Measurements from ENCODE around the gene TNNI2.

Gene TNNI2

GRCh38 chr11:1864831-1865665, 26.3 kb downstream of the TNNI2 start:
- no peaks in the 10 kb centered on the region for H3K36me3 ChIP-seq (ENCODE audit: insufficient read depth, low read length)
- H3K27me3 ChIP-seq (ENCODE audit: insufficient read depth, low read length), result peaks cover 17% of the 10 kb centered on the region
- no peak overlapping the region for H2AFZ ChIP-seq (ENCODE audit: low read length, unreplicated experiment)
- H3K79me2 ChIP-seq (ENCODE audit: control insufficient read depth, insufficient read depth, low read length, unreplicated experiment), result no peaks in the 10 kb centered on the region
- no peak overlapping the region for H3K4me3 ChIP-seq (ENCODE audit: low read depth, low read length)
- peaks cover 41% of the 10 kb centered on the region for H3K4me1 ChIP-seq (ENCODE audit: control insufficient read depth, insufficient read depth, low read length, unreplicated experiment)
- peak overlapping the region; percentile 89; the same call in 1 of the 2 replicates for H3K27ac ChIP-seq (ENCODE audit: low read depth, low read length)

GRCh38 chr11:1866226-1866625, 27.4 kb downstream of the TNNI2 start:
- peaks cover 41% of the 10 kb centered on the region for H3K4me1 ChIP-seq (ENCODE audit: control insufficient read depth, insufficient read depth, low read length, unreplicated experiment)
- H3K27me3 ChIP-seq (ENCODE audit: insufficient read depth, low read length), result peaks cover 26% of the 10 kb centered on the region
- H2AFZ ChIP-seq (ENCODE audit: low read length, unreplicated experiment), result no peak overlapping the region
- H3K36me3 ChIP-seq (ENCODE audit: insufficient read depth, low read length), result no peaks in the 10 kb centered on the region
- H3K4me3 ChIP-seq (ENCODE audit: low read depth, low read length), result no peak overlapping the region
- H3K27ac ChIP-seq (ENCODE audit: low read depth, low read length), result no peak overlapping the region
- no peaks in the 10 kb centered on the region for H3K79me2 ChIP-seq (ENCODE audit: control insufficient read depth, insufficient read depth, low read length, unreplicated experiment)

- Histone ChIP-seq H3K36me3 (ENCODE audit: insufficient read depth, low read length) (no peaks in the 10 kb centered on the region), H3K79me2 (ENCODE audit: control insufficient read depth, insufficient read depth, low read length, unreplicated experiment) (no peaks in the 10 kb centered on the region), H3K27ac (ENCODE audit: low read depth, low read length) (no peak overlapping the region), H2AFZ (ENCODE audit: low read length, unreplicated experiment) (no peak overlapping the region), H3K4me3 (ENCODE audit: low read depth, low read length) (no peak overlapping the region), H3K27me3 (ENCODE audit: insufficient read depth, low read length) (peaks cover 26% of the 10 kb centered on the region), H3K4me1 (ENCODE audit: control insufficient read depth, insufficient read depth, low read length, unreplicated experiment) (peaks cover 41% of the 10 kb centered on the region)
Observed at GRCh38 chr11:1866776-1867175, 28.0 kb downstream of the TNNI2 start.

GRCh38 chr11:1867381-1867780, 28.6 kb downstream of the TNNI2 start:
- H3K36me3 ChIP-seq (ENCODE audit: insufficient read depth, low read length), result no peaks in the 10 kb centered on the region
- H3K27ac ChIP-seq (ENCODE audit: low read depth, low read length), result no peak overlapping the region
- peaks cover 26% of the 10 kb centered on the region for H3K27me3 ChIP-seq (ENCODE audit: insufficient read depth, low read length)
- H2AFZ ChIP-seq (ENCODE audit: low read length, unreplicated experiment), result no peak overlapping the region
- no peak overlapping the region for H3K4me3 ChIP-seq (ENCODE audit: low read depth, low read length)
- peaks cover 41% of the 10 kb centered on the region for H3K4me1 ChIP-seq (ENCODE audit: control insufficient read depth, insufficient read depth, low read length, unreplicated experiment)
- H3K79me2 ChIP-seq (ENCODE audit: control insufficient read depth, insufficient read depth, low read length, unreplicated experiment), result no peaks in the 10 kb centered on the region

- no peak overlapping the region for H2AFZ ChIP-seq (ENCODE audit: low read length, unreplicated experiment)
- no peaks in the 10 kb centered on the region for H3K36me3 ChIP-seq (ENCODE audit: insufficient read depth, low read length)
- no peaks in the 10 kb centered on the region for H3K79me2 ChIP-seq (ENCODE audit: control insufficient read depth, insufficient read depth, low read length, unreplicated experiment)
- peaks cover 36% of the 10 kb centered on the region for H3K4me1 ChIP-seq (ENCODE audit: control insufficient read depth, insufficient read depth, low read length, unreplicated experiment)
- peaks cover 26% of the 10 kb centered on the region for H3K27me3 ChIP-seq (ENCODE audit: insufficient read depth, low read length)
- no peak overlapping the region for H3K4me3 ChIP-seq (ENCODE audit: low read depth, low read length)
- H3K27ac ChIP-seq (ENCODE audit: low read depth, low read length), result no peak overlapping the region
Observed at GRCh38 chr11:1868056-1868635, 29.4 kb downstream of the TNNI2 start.

- H3K4me3 ChIP-seq (ENCODE audit: low read depth, low read length), result no peak overlapping the region
- peaks cover 26% of the 10 kb centered on the region for H3K27me3 ChIP-seq (ENCODE audit: insufficient read depth, low read length)
- no peak overlapping the region for H3K27ac ChIP-seq (ENCODE audit: low read depth, low read length)
Observed at GRCh38 chr11:1868636-1869291, 30.0 kb downstream of the TNNI2 start.

GRCh38 chr11:1869427-1870325, 30.9 kb downstream of the TNNI2 start:
- Histone ChIP-seq H2AFZ (ENCODE audit: low read length, unreplicated experiment) (no peak overlapping the region), H3K4me3 (ENCODE audit: low read depth, low read length) (no peak overlapping the region), H3K4me1 (ENCODE audit: control insufficient read depth, insufficient read depth, low read length, unreplicated experiment) (peaks cover 23% of the 10 kb centered on the region), H3K27me3 (ENCODE audit: insufficient read depth, low read length) (peaks cover 26% of the 10 kb centered on the region), H3K27ac (ENCODE audit: low read depth, low read length) (no peak overlapping the region), H3K79me2 (ENCODE audit: control insufficient read depth, insufficient read depth, low read length, unreplicated experiment) (no peaks in the 10 kb centered on the region), H3K36me3 (ENCODE audit: insufficient read depth, low read length) (no peaks in the 10 kb centered on the region)

More at GRCh38 chr11:1868636-1869291, 30.0 kb downstream of the TNNI2 start:
- H2AFZ ChIP-seq (ENCODE audit: low read length, unreplicated experiment), result no peak overlapping the region
- H3K4me1 ChIP-seq (ENCODE audit: control insufficient read depth, insufficient read depth, low read length, unreplicated experiment), result peaks cover 32% of the 10 kb centered on the region
- no peaks in the 10 kb centered on the region for H3K79me2 ChIP-seq (ENCODE audit: control insufficient read depth, insufficient read depth, low read length, unreplicated experiment)
- no peaks in the 10 kb centered on the region for H3K36me3 ChIP-seq (ENCODE audit: insufficient read depth, low read length)

- Histone ChIP-seq H3K27ac (ENCODE audit: low read depth, low read length) (no peak overlapping the region), H3K27me3 (ENCODE audit: insufficient read depth, low read length) (peaks cover 26% of the 10 kb centered on the region), H3K79me2 (ENCODE audit: control insufficient read depth, insufficient read depth, low read length, unreplicated experiment) (no peaks in the 10 kb centered on the region), H3K36me3 (ENCODE audit: insufficient read depth, low read length) (no peaks in the 10 kb centered on the region), H3K4me3 (ENCODE audit: low read depth, low read length) (peak overlapping the region; percentile 56; the same call in 1 of the 2 replicates), H3K4me1 (ENCODE audit: control insufficient read depth, insufficient read depth, low read length, unreplicated experiment) (peaks cover 20% of the 10 kb centered on the region), H2AFZ (ENCODE audit: low read length, unreplicated experiment) (no peak overlapping the region)
Observed at GRCh38 chr11:1870326-1870696, 31.5 kb downstream of the TNNI2 start.

- peak overlapping the region; percentile 56 for H3K4me3 ChIP-seq (ENCODE audit: low read depth, low read length)
- no peaks in the 10 kb centered on the region for H3K79me2 ChIP-seq (ENCODE audit: control insufficient read depth, insufficient read depth, low read length, unreplicated experiment)
Observed at GRCh38 chr11:1870721-1871466, 32.1 kb downstream of the TNNI2 start.

More at GRCh38 chr11:1870721-1871466, 32.1 kb downstream of the TNNI2 start:
- H3K36me3 ChIP-seq (ENCODE audit: insufficient read depth, low read length), result no peaks in the 10 kb centered on the region
- H3K4me1 ChIP-seq (ENCODE audit: control insufficient read depth, insufficient read depth, low read length, unreplicated experiment), result peaks cover 22% of the 10 kb centered on the region
- no peak overlapping the region for H2AFZ ChIP-seq (ENCODE audit: low read length, unreplicated experiment)
- H3K27ac ChIP-seq (ENCODE audit: low read depth, low read length), result no peak overlapping the region
- peaks cover 26% of the 10 kb centered on the region for H3K27me3 ChIP-seq (ENCODE audit: insufficient read depth, low read length)
